SU-DHL-6 (cell line): ENCODE measurements around the gene CBLL1.

ENCODE experiments used
- CTCF ChIP-seq: fragments of 200-600 bp; sonication (generic); IDR thresholded peaks from one replicate; pipeline ENCODE4 v1.5.1; 2017; ENCODE audit warnings: antibody characterized with exemption, mild to moderate bottlenecking, low read length, moderate library complexity; ENCODE audit not compliant: insufficient read depth, poor library complexity, severe bottlenecking
- EZH2phosphoT487 ChIP-seq: fragments of 200-600 bp; sonication (generic), shearing (Covaris generic); conservative IDR thresholded peaks from 2 replicates; pipeline ENCODE4 v1.6.1; 2018; ENCODE audit warnings: mild to moderate bottlenecking, antibody characterized with exemption, low read length, moderate library complexity, mixed read lengths

GRCh38 chr7:107754642-107755041 lies 10.7 kb downstream of the CBLL1 start:
- no peak for TF ChIP-seq CTCF
- no peak for TF ChIP-seq EZH2phosphoT487
